HEK293 (cell line): ENCODE measurements around the gene BIRC6.

Experiments
- ZNF514 ChIP-seq: fragments of 450-650 bp; formaldehyde crosslinking; IDR thresholded peaks from 2 replicates; pipeline ENCODE4 v1.5.1; 2016; ENCODE audit warnings: missing biosample characterization, missing genetic modification characterization
- TF ChIP-seq, protein P1 (sequence below): fragments of 450-650 bp; formaldehyde crosslinking; IDR thresholded peaks from 2 replicates; pipeline ENCODE4 v1.5.1; 2016; ENCODE audit warnings: missing biosample characterization, missing genetic modification characterization
- TF ChIP-seq, protein P2 (sequence below): fragments of 450-650 bp; formaldehyde crosslinking; IDR thresholded peaks from 2 replicates; pipeline ENCODE4 v1.5.1; 2016; ENCODE audit warnings: missing biosample characterization, missing genetic modification characterization

DNA sequence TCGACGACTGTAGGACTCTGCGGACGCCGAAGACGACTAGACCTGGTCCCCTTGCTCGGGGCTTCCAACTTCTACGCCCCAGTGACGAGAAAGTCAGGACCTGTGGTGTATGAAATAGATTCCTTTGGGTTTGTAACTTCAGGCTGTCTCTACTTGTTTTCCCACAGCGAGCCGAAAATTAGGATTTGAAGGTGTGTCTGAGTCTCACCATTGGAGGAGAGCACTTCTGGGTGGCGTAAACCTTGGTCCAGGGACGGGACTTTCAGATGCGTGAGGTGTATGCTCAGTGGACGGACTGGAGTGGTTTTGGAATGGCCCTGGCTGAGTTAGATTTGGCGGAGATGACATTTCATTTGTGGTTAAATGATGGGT, 1.3 kb downstream of the BIRC6 start:
- TF ChIP-seq, protein P1, sequence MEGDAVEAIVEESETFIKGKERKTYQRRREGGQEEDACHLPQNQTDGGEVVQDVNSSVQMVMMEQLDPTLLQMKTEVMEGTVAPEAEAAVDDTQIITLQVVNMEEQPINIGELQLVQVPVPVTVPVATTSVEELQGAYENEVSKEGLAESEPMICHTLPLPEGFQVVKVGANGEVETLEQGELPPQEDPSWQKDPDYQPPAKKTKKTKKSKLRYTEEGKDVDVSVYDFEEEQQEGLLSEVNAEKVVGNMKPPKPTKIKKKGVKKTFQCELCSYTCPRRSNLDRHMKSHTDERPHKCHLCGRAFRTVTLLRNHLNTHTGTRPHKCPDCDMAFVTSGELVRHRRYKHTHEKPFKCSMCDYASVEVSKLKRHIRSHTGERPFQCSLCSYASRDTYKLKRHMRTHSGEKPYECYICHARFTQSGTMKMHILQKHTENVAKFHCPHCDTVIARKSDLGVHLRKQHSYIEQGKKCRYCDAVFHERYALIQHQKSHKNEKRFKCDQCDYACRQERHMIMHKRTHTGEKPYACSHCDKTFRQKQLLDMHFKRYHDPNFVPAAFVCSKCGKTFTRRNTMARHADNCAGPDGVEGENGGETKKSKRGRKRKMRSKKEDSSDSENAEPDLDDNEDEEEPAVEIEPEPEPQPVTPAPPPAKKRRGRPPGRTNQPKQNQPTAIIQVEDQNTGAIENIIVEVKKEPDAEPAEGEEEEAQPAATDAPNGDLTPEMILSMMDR (tag by site-specific recombination): no peak
- TF ChIP-seq, protein P2, sequence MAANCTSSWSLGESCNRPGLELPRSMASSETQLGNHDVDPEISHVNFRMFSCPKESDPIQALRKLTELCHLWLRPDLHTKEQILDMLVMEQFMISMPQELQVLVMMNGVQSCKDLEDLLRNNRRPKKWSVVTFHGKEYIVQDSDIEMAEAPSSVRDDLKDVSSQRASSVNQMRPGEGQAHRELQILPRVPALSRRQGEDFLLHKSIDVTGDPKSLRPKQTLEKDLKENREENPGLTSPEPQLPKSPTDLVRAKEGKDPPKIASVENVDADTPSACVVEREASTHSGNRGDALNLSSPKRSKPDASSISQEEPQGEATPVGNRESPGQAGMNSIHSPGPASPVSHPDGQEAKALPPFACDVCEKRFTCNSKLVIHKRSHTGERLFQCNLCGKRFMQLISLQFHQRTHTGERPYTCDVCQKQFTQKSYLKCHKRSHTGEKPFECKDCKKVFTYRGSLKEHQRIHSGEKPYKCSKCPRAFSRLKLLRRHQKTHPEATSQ: no peak
- TF ChIP-seq ZNF514 (tag by site-specific recombination): no peak
